SK-N-SH (cell line): ENCODE results near the gene RBBP5.

Experiments
- EP300 ChIP-seq, 2 experiments: IDR thresholded peaks; 2 replicates each; pipeline versions ENCODE4 v1.4.0 to v1.6.1; 2012; ENCODE audit warnings: borderline replicate concordance in 1 of 2, low read depth in 1 of 2, low read length in 1 of 2
- JUND ChIP-seq: IDR thresholded peaks from 2 replicates; pipeline ENCODE4 v1.4.0; 2012
- RXRA ChIP-seq: IDR thresholded peaks from 2 replicates; pipeline ENCODE4 v1.4.0; 2012; ENCODE audit warnings: low read depth, mild to moderate bottlenecking, borderline replicate concordance
- TEAD4 ChIP-seq: IDR thresholded peaks from 2 replicates; pipeline ENCODE4 v1.4.0; 2012; ENCODE audit warnings: mild to moderate bottlenecking, borderline replicate concordance; ENCODE audit not compliant: insufficient read depth
- YY1 ChIP-seq: IDR thresholded peaks from 2 replicates; pipeline ENCODE4 v1.4.0; 2012; ENCODE audit warnings: low read depth, mild to moderate bottlenecking
- TF ChIP-seq, protein P1 (sequence below): fragments of 150-350 bp; IDR thresholded peaks from 2 replicates; pipeline ENCODE4 v1.6.1; 2017; ENCODE audit warnings: antibody characterized with exemption, low read length, low read depth, borderline replicate concordance
- TF ChIP-seq, protein P2 (sequence below): fragments of 200-600 bp; sonication (generic); IDR thresholded peaks from 2 replicates; pipeline ENCODE4 v1.6.1; 2017; ENCODE audit warnings: antibody characterized with exemption, mild to moderate bottlenecking, moderate library complexity

DNA sequence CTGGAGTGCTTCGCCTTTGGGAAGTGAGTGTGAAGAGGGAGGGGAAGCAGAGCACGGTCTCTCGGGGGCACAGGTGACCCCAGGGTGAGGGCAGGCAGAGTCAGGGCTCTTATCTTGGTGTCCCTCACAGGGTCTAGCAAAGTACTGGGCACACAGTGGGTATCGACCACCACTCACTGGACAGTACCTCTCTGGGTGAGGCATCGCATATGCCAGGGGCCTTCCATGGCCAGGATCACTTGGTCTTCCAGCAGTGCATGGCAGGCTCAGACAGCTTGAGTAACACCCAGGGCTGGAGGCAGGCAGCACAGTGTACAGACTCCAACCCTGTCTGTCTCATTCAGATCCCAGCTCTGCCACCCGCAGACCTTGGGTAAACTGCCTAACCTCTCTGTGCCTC, 62.1 kb downstream of the RBBP5 start:
- no peak for TF ChIP-seq EP300 (IDR thresholded peaks at IDR 0.05; ENCODE audit: borderline replicate concordance in 1 of 2, low read depth in 1 of 2, low read length in 1 of 2)
- TF ChIP-seq YY1: no peak
- no peak for TF ChIP-seq RXRA
- no peak for TF ChIP-seq TEAD4
- TF ChIP-seq JUND: no peak
- TF ChIP-seq, protein P1, sequence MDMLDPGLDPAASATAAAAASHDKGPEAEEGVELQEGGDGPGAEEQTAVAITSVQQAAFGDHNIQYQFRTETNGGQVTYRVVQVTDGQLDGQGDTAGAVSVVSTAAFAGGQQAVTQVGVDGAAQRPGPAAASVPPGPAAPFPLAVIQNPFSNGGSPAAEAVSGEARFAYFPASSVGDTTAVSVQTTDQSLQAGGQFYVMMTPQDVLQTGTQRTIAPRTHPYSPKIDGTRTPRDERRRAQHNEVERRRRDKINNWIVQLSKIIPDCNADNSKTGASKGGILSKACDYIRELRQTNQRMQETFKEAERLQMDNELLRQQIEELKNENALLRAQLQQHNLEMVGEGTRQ: no peak
- TF ChIP-seq, protein P2, sequence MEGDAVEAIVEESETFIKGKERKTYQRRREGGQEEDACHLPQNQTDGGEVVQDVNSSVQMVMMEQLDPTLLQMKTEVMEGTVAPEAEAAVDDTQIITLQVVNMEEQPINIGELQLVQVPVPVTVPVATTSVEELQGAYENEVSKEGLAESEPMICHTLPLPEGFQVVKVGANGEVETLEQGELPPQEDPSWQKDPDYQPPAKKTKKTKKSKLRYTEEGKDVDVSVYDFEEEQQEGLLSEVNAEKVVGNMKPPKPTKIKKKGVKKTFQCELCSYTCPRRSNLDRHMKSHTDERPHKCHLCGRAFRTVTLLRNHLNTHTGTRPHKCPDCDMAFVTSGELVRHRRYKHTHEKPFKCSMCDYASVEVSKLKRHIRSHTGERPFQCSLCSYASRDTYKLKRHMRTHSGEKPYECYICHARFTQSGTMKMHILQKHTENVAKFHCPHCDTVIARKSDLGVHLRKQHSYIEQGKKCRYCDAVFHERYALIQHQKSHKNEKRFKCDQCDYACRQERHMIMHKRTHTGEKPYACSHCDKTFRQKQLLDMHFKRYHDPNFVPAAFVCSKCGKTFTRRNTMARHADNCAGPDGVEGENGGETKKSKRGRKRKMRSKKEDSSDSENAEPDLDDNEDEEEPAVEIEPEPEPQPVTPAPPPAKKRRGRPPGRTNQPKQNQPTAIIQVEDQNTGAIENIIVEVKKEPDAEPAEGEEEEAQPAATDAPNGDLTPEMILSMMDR: no peak
